ENCODE results near the gene BDH2. TPM values are rescaled to one million over a fixed set of nuclear protein-coding genes. Genes with fewer than 3 reads are reported as not detected.

Gene BDH2
- total RNA-seq, 1 donor from 2014 or later: 78.4 TPM

DNA sequence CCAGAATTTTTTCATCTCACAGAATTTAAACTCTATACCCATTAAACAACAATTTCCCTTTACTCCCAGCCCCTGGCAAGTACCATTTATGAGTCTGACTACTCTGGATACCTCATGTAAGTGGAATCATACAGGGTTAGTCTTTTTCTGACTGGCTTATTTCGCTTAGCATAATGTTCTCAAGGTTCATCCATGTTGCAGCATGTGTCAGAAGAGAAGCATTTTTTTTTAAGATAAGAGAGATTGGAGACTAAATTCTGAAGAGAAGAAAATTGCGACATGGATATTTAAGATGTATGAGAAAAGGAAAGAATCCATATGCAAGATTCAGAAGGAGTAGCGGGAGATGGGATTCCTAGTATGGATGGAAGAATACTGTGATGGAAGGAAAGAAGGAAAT, 68.8 kb downstream of the BDH2 start:
- TF ChIP-seq, protein P1, sequence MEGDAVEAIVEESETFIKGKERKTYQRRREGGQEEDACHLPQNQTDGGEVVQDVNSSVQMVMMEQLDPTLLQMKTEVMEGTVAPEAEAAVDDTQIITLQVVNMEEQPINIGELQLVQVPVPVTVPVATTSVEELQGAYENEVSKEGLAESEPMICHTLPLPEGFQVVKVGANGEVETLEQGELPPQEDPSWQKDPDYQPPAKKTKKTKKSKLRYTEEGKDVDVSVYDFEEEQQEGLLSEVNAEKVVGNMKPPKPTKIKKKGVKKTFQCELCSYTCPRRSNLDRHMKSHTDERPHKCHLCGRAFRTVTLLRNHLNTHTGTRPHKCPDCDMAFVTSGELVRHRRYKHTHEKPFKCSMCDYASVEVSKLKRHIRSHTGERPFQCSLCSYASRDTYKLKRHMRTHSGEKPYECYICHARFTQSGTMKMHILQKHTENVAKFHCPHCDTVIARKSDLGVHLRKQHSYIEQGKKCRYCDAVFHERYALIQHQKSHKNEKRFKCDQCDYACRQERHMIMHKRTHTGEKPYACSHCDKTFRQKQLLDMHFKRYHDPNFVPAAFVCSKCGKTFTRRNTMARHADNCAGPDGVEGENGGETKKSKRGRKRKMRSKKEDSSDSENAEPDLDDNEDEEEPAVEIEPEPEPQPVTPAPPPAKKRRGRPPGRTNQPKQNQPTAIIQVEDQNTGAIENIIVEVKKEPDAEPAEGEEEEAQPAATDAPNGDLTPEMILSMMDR (conservative IDR thresholded peaks at IDR 0.05; ENCODE audit: low read depth, low read length): no peak
- H3K4me3 ChIP-seq (ENCODE audit: low read depth, low read length): no peak overlapping the region
- DNase-seq (ENCODE audit: low read depth): no peak

- TF ChIP-seq, protein P1 (conservative IDR thresholded peaks at IDR 0.05; ENCODE audit: low read depth, low read length): no peak
- no peak overlapping the region for H3K4me3 ChIP-seq (ENCODE audit: low read depth, low read length)
- no peak for DNase-seq (ENCODE audit: low read depth)
Observed at GRCh38 chr4:103029300-103029699, 70.3 kb downstream of the BDH2 start.

Other genes with a start within 250 kb of the BDH2 start
- gene CISD2, start 230.8 kb downstream of the BDH2 start, total RNA-seq: 29.2 and 29.9 TPM in 2 replicates
- gene SLC9B1, start 80.1 kb downstream of the BDH2 start, total RNA-seq: 0.43 and 1.1 TPM in 2 replicates
- 7.0 and 9.0 TPM in 2 replicates for gene SLC9B2, start 23.1 kb downstream of the BDH2 start, total RNA-seq
- 23.4 and 24.3 TPM in 2 replicates for gene CENPE, start 98.5 kb upstream of the BDH2 start, total RNA-seq

Measured in epithelial cell of proximal tubule (primary cell).